H1 (cell line): ENCODE results near the gene ATP9B. TPM values are rescaled to one million over a fixed set of nuclear protein-coding genes. Genes with fewer than 3 reads are reported as not detected.
A peak's percentile ranks its signal among the peaks of the same experiment; 100 is the strongest.

Experiments
- CTCF ChIA-PET: fragments of 300-600 bp; sonication (Branson Sonifier 250); formaldehyde crosslinking; loops from one replicate; lab custom pipeline; 2021; ENCODE audit not compliant: partially characterized antibody; lab: Charles Lee
- POLR2A ChIA-PET: fragments of 300-600 bp; sonication (Branson Sonifier 250); formaldehyde crosslinking; loops from one replicate; lab custom pipeline; 2021; ENCODE audit warnings: inconsistent platforms; ENCODE audit not compliant: partially characterized antibody; lab: Charles Lee
- DNase-seq, 2 experiments: peaks; one replicate each; pipeline versions ENCODE4 v3.0.0 to v3.0.0-alpha.2; 2010 to 2022; ENCODE audit warnings: low spot score in 2 of 2, low read depth in 1 of 2, mixed read lengths in 1 of 2
- FAIRE-seq: peaks from 2 replicates; lab custom pipeline; 2011; peaks lifted over from hg19 to GRCh38; lab: Jason Lieb, UNC
- H2AFZ ChIP-seq: 2 replicates; pipeline ENCODE4 v1.8.1; 2012; ENCODE audit warnings: low read length, inconsistent platforms
- H2AK5ac ChIP-seq: 2 replicates; pipeline ENCODE4 v1.6.1; 2013; ENCODE audit warnings: low read depth, low read length
- H2BK120ac ChIP-seq: replicated peaks from 2 replicates; pipeline ENCODE3; 2013; ENCODE audit warnings: low read depth, low read length, inconsistent platforms
- H2BK12ac ChIP-seq: 2 replicates; pipeline ENCODE4 v1.6.1; 2013; ENCODE audit warnings: low read depth, low read length
- H2BK15ac ChIP-seq: 2 replicates; pipeline ENCODE4 v1.6.1; 2013; ENCODE audit warnings: low read length
- H2BK20ac ChIP-seq: 2 replicates; pipeline ENCODE4 v1.6.1; 2013; ENCODE audit warnings: low read length
- H2BK5ac ChIP-seq: 2 replicates; pipeline ENCODE4 v1.6.1; 2013; ENCODE audit warnings: low read depth, low read length
- H3K14ac ChIP-seq: 2 replicates; pipeline ENCODE4 v1.6.1; 2013; ENCODE audit warnings: inconsistent platforms; ENCODE audit not compliant: insufficient read length
- H3K18ac ChIP-seq: 2 replicates; pipeline ENCODE4 v1.6.1; 2013; ENCODE audit warnings: low read length; ENCODE audit errors: extremely low read depth
- H3K23ac ChIP-seq: 2 replicates; pipeline ENCODE4 v1.6.1; 2013; ENCODE audit warnings: inconsistent platforms; ENCODE audit not compliant: insufficient read length
- H3K23me2 ChIP-seq: 2 replicates; pipeline ENCODE4 v1.6.1; 2013; ENCODE audit warnings: low read depth, low read length
- H3K27ac ChIP-seq: 2 replicates; pipeline ENCODE4 v1.6.1; 2011; ENCODE audit warnings: low read depth, low read length, inconsistent platforms
- H3K27me3 ChIP-seq, 4 experiments: replicated peaks in 1 of 4; 1 replicate in 1 of 4; 2 replicates in 3 of 4; pipeline versions ENCODE4 v1.6.1 to v1.8.1; 2011 to 2013; ENCODE audit warnings: low read length in 3 of 4, mild to moderate bottlenecking in 3 of 4, inconsistent platforms in 2 of 4, mixed read lengths in 2 of 4, moderate library complexity in 1 of 4; ENCODE audit not compliant: control insufficient read depth in 3 of 4, insufficient read depth in 3 of 4; ENCODE audit errors: extremely low read depth in 1 of 4
- H3K36me3 ChIP-seq, 4 experiments: 2 replicates each; pipeline versions ENCODE4 v1.6.1 to v1.8.1; 2011 to 2013; ENCODE audit warnings: mild to moderate bottlenecking in 4 of 4, low read length in 3 of 4, moderate library complexity in 2 of 4, control low read depth in 1 of 4, inconsistent platforms in 1 of 4; ENCODE audit not compliant: insufficient read depth in 4 of 4, control insufficient read depth in 2 of 4
- H3K4ac ChIP-seq: replicated peaks from 2 replicates; pipeline ENCODE3; 2013; ENCODE audit warnings: low read length, low read depth, mixed read lengths, inconsistent platforms; ENCODE audit not compliant: insufficient read length
- H3K4me1 ChIP-seq, 4 experiments: replicated peaks in 1 of 4; 1 replicate in 1 of 4; 2 replicates in 3 of 4; pipeline versions ENCODE4 v1.6.1 to v1.8.1; 2011 to 2013; ENCODE audit warnings: low read length in 3 of 4, inconsistent platforms in 2 of 4, mixed read lengths in 1 of 4; ENCODE audit not compliant: insufficient read depth in 4 of 4, control insufficient read depth in 3 of 4
- H3K4me2 ChIP-seq, 2 experiments: 2 replicates each; pipeline versions ENCODE4 v1.6.1 to v1.8.1; 2011 to 2013; ENCODE audit warnings: low read depth in 2 of 2, low read length in 2 of 2, control low read depth in 1 of 2, inconsistent platforms in 1 of 2, mild to moderate bottlenecking in 1 of 2; ENCODE audit not compliant: insufficient read depth in 1 of 2
- H3K4me3 ChIP-seq, 4 experiments: fragments of 200-600, 300-600 bp in 1 of 4; sonication (generic), shearing (Covaris generic), sonication (Bioruptor Twin) in 1 of 4; 2 replicates each; pipeline versions ENCODE4 v1.5.1 to v1.8.1; 2011 to 2016; ENCODE audit warnings: low read length in 4 of 4, low read depth in 3 of 4, control low read depth in 2 of 4, inconsistent platforms in 2 of 4, mild to moderate bottlenecking in 2 of 4, mixed read lengths in 1 of 4, moderate library complexity in 1 of 4; ENCODE audit not compliant: insufficient read depth in 2 of 4; ENCODE audit errors: extremely low read depth in 1 of 4
- H3K56ac ChIP-seq: replicated peaks from 2 replicates; pipeline ENCODE3; 2013; ENCODE audit warnings: low read depth, mild to moderate bottlenecking, mixed read lengths, low read length, inconsistent platforms; ENCODE audit not compliant: insufficient read length
- H3K79me1 ChIP-seq: 2 replicates; pipeline ENCODE4 v1.6.1; 2013; ENCODE audit warnings: low read depth, low read length, control low read depth
- H3K79me2 ChIP-seq, 2 experiments: 2 replicates each; pipeline versions ENCODE4 v1.6.1 to v1.8.1; 2012 to 2013; ENCODE audit warnings: low read length in 2 of 2, mild to moderate bottlenecking in 2 of 2, inconsistent platforms in 1 of 2; ENCODE audit not compliant: insufficient read depth in 2 of 2, control insufficient read depth in 1 of 2
- H3K9ac ChIP-seq, 4 experiments: replicated peaks in 1 of 4; 1 replicate in 1 of 4; 2 replicates in 3 of 4; pipeline versions ENCODE4 v1.6.1 to v1.8.1; 2011 to 2013; ENCODE audit warnings: low read depth in 3 of 4, low read length in 3 of 4, control low read depth in 2 of 4, mild to moderate bottlenecking in 2 of 4, moderate library complexity in 2 of 4, inconsistent platforms in 1 of 4; ENCODE audit errors: extremely low read depth in 1 of 4
- H3K9me3 ChIP-seq, 2 experiments: 2 replicates each; pipeline versions ENCODE4 v1.6.1 to v1.8.1; 2012 to 2013; ENCODE audit warnings: mild to moderate bottlenecking in 2 of 2, moderate library complexity in 2 of 2, control low read depth in 1 of 2, inconsistent platforms in 1 of 2, low read depth in 1 of 2, low read length in 1 of 2, mixed read lengths in 1 of 2; ENCODE audit not compliant: insufficient read depth in 2 of 2
- H4K20me1 ChIP-seq, 2 experiments: replicated peaks in 1 of 2; 2 replicates each; pipeline versions ENCODE3 to v1.8.1; 2011 to 2013; ENCODE audit warnings: inconsistent platforms in 2 of 2, low read length in 2 of 2, mild to moderate bottlenecking in 1 of 2; ENCODE audit not compliant: insufficient read depth in 2 of 2, control insufficient read depth in 1 of 2
- H4K5ac ChIP-seq: 2 replicates; pipeline ENCODE4 v1.6.1; 2013; ENCODE audit warnings: low read length, low read depth, mixed read lengths, inconsistent platforms; ENCODE audit not compliant: insufficient read length
- H4K8ac ChIP-seq: 2 replicates; pipeline ENCODE4 v1.8.0; 2013; ENCODE audit warnings: mild to moderate bottlenecking, moderate library complexity, low read length, inconsistent platforms; ENCODE audit not compliant: insufficient read depth; ENCODE audit errors: extremely low read depth
- H4K91ac ChIP-seq: replicated peaks from 2 replicates; pipeline ENCODE3; 2013; ENCODE audit warnings: low read length, mixed read lengths, inconsistent platforms; ENCODE audit not compliant: insufficient read length
- BACH1 ChIP-seq: IDR thresholded peaks from 2 replicates; pipeline ENCODE4 v1.6.1; 2012; ENCODE audit warnings: low read length, improper control_type of control experiment
- CBX8 ChIP-seq: fragments of 300-800, 300-1000 bp; sonication (generic); IDR thresholded peaks from 2 replicates; pipeline ENCODE4 v1.7.1; 2016; ENCODE audit warnings: low read depth, low read length, borderline replicate concordance
- CHD1 ChIP-seq: IDR thresholded peaks from 2 replicates; pipeline ENCODE4 v1.6.1; 2012; ENCODE audit warnings: low read depth, low read length, improper control_type of control experiment
- EZH2 ChIP-seq: fragments of 200-600 bp; sonication (generic); IDR thresholded peaks from 2 replicates; pipeline ENCODE4 v1.7.1; 2012; ENCODE audit warnings: low read depth, mild to moderate bottlenecking, moderate library complexity, low read length, inconsistent platforms; ENCODE audit not compliant: severe bottlenecking
- JUN ChIP-seq: IDR thresholded peaks from 2 replicates; pipeline ENCODE4 v1.6.1; 2011; ENCODE audit warnings: low read depth, mild to moderate bottlenecking, improper control_type of control experiment, low read length
- KDM4A ChIP-seq: IDR thresholded peaks from one replicate; pipeline ENCODE4 v1.7.1; 2012; ENCODE audit warnings: low read depth, mild to moderate bottlenecking, moderate library complexity, low read length, inconsistent platforms; ENCODE audit not compliant: severe bottlenecking
- MAFK ChIP-seq: IDR thresholded peaks from 2 replicates; pipeline ENCODE4 v1.6.1; 2012; ENCODE audit warnings: low read depth, mild to moderate bottlenecking, improper control_type of control experiment, low read length
- MAX ChIP-seq: IDR thresholded peaks from 2 replicates; pipeline ENCODE4 v1.6.1; 2012; ENCODE audit warnings: inconsistent platforms
- PHF8 ChIP-seq: fragments of 200-600 bp; sonication (generic); conservative IDR thresholded peaks from 2 replicates; pipeline ENCODE4 v1.7.1; 2012; ENCODE audit warnings: low read depth, mild to moderate bottlenecking, inconsistent platforms, low read length, moderate library complexity
- POLR2A ChIP-seq, 2 experiments: IDR thresholded peaks; 1 replicate in 1 of 2; 2 replicates in 1 of 2; pipeline ENCODE4 v1.6.1; 2011; ENCODE audit warnings: low read depth in 2 of 2, low read length in 2 of 2, mild to moderate bottlenecking in 2 of 2; ENCODE audit errors: control extremely low read depth in 1 of 2
- SUZ12 ChIP-seq: fragments of 200-600 bp; sonication (generic); IDR thresholded peaks from 2 replicates; pipeline ENCODE4 v1.6.1; 2012; ENCODE audit warnings: mild to moderate bottlenecking, inconsistent platforms, low read length, moderate library complexity, mixed read lengths
- TAF7 ChIP-seq: optimal IDR thresholded peaks from 2 replicates; pipeline ENCODE3; 2011; ENCODE audit warnings: low read depth, mild to moderate bottlenecking, inconsistent platforms, low read length, moderate library complexity, borderline replicate concordance
- WGBS, 2 experiments: shearing (Covaris generic) in 1 of 2; methylation state at CpG; one replicate each; pipeline versions ENCODE4 v1.1.6 to v1.1.7; 2013 to 2015; ENCODE audit warnings: low lambda C conversion rate in 2 of 2, mixed read lengths in 2 of 2, inconsistent platforms in 1 of 2, low coverage in 1 of 2, missing lambda C conversion rate in 1 of 2; ENCODE audit not compliant: insufficient replicate concordance in 2 of 2, insufficient coverage in 1 of 2, insufficient read length in 1 of 2; ENCODE audit errors: extremely low coverage in 1 of 2, missing lambda C conversion rate in 1 of 2; 5-methylcytosine and 5-hydroxymethylcytosine counted together
- polyA plus RNA-seq, 7 experiments: library from polyadenylated mRNA; depleted of rRNA in 3 of 7; stranded (reverse) in 5 of 7; unstranded in 2 of 7; fragments of >200 nt in 5 of 7; fragments of 200-250 nt in 2 of 7; gene quantifications; 1 replicate in 5 of 7; 2 replicates in 1 of 7; 4 replicates in 1 of 7; pipeline versions ENCODE4 v1.2.1 to v1.2.3, GENCODE V29; 2011 to 2013; ENCODE audit warnings: missing spikeins in 2 of 7, mixed read lengths in 2 of 7
- total RNA-seq: library from RNA; stranded (reverse); fragmentation: NEBNext Ultra II Directional; extraction: Animal tissue kit (Norgen Biotek cat#: 25700); gene quantifications from 2 replicates; pipeline ENCODE4 v1.2.1, GENCODE V29; 2021

The ATP9B gene
- total and polyA plus RNA-seq, 2 of the 8 experiments (the other 6 are each of a cell fraction or from before 2014, with no cell fraction given) = 15.1 to 21.7 TPM

GRCh38 chr18:79399275-79400081 is 330.3 kb downstream of the ATP9B start:
- peak overlapping the region; percentile 27 to 75 (median 50); a peak in 7 of 8 replicates for H3K4me3 ChIP-seq
- H3K36me3 ChIP-seq = no peaks in the 10 kb centered on the region; a peak in 1 of 8 replicates
- H3K27me3 ChIP-seq = peaks cover 36 to 48% (median 45%) of the 10 kb centered on the region in 4 experiments
- ChIA-PET CTCF (interaction anchor here (0.6 to 3.0 kb wide), 6 partner anchors 7 to 244 kb away, joined by 3 to 16 read pairs (median 4); no protein-coding TSS in a partner anchor), POLR2A (no interaction called here)
- no peak overlapping the region for H3K23ac ChIP-seq
- no peak overlapping the region for H2BK15ac ChIP-seq
- H4K20me1 ChIP-seq = peaks cover 2 to 4% of the 10 kb centered on the region in 2 experiments
- no peaks in the 10 kb centered on the region for H3K79me1 ChIP-seq
- H2BK20ac ChIP-seq = no peak overlapping the region
- H2BK12ac ChIP-seq = no peak overlapping the region
- H3K4me2 ChIP-seq = peak overlapping the region; percentile 66 to 83
- H4K8ac ChIP-seq = no peak overlapping the region; the same call in 1 of the 2 replicates
- 0 out of 2 replicates have a peak overlapping the region, but pooled peaks have one; percentile 75 for H2AK5ac ChIP-seq
- no peak overlapping the region for H3K27ac ChIP-seq
- 5% methylated on average over 75 of the region's 79 CpGs; no CpG with 5 or more reads in 1 of the 2 experiments for WGBS, 2 experiments
- H3K79me2 ChIP-seq = no peaks in the 10 kb centered on the region
- no peak overlapping the region for H3K9ac ChIP-seq
- no peak overlapping the region for H2BK5ac ChIP-seq
- no peak for FAIRE-seq
- no peak overlapping the region for H2AFZ ChIP-seq
- no peak overlapping the region for H2BK120ac ChIP-seq
- peak overlapping the region; percentile 60 for H3K18ac ChIP-seq
- no peaks in the 10 kb centered on the region for H3K9me3 ChIP-seq
- no peak overlapping the region for H4K5ac ChIP-seq
- no peak overlapping the region for H3K56ac ChIP-seq
- peak in 1 of 2 experiments; percentile 61 for DNase-seq
- peaks cover 0 to 10% (median 5%) of the 10 kb centered on the region in 4 experiments; a peak in 5 of 7 replicates for H3K4me1 ChIP-seq
- H3K14ac ChIP-seq = no peak overlapping the region
- no peak overlapping the region for H4K91ac ChIP-seq
- H3K23me2 ChIP-seq = peaks cover 5% of the 10 kb centered on the region; the same call in 1 of the 2 replicates
- peak overlapping the region; percentile 78 for H3K4ac ChIP-seq
- no peak for TF ChIP-seq MAX
- peak; percentile 87 for TF ChIP-seq SUZ12
- TF ChIP-seq CBX8 = peak; percentile 32; the same call in 1 of the 2 replicates
- no peak for TF ChIP-seq MAFK
- no peak for TF ChIP-seq PHF8
- TF ChIP-seq POLR2A (IDR thresholded peaks at IDR 0.05; ENCODE audit: control extremely low read depth in 1 of 2, low read depth in 2 of 2, low read length in 2 of 2) = no peak
- no peak for TF ChIP-seq TAF7
- peak; percentile 86 for TF ChIP-seq EZH2
- peak; percentile 63 for TF ChIP-seq KDM4A
- TF ChIP-seq JUN = no peak
- no peak for TF ChIP-seq BACH1
- no peak for TF ChIP-seq CHD1
